Keratinocyte (primary cell): ENCODE results near the gene FAM90A1.
"Not testable (repeated sequence)": the region's sequence is repeated elsewhere in the genome, so short reads cannot be mapped to it uniquely, and the experiment has no call there.

ENCODE experiments used
- EZH2 ChIP-seq: IDR thresholded peaks from one replicate; pipeline ENCODE4 v1.6.1; 2012; ENCODE audit warnings: inconsistent platforms, mild to moderate bottlenecking, low read length, moderate library complexity
- TF ChIP-seq, protein P1 (sequence below), 3 experiments: IDR thresholded peaks in 1 of 3; conservative IDR thresholded peaks in 1 of 3; optimal IDR thresholded peaks in 1 of 3; 2 replicates in 2 of 3; 3 replicates in 1 of 3; pipeline versions ENCODE3 to v1.5.1; 2011; ENCODE audit warnings: low read length in 3 of 3, mild to moderate bottlenecking in 3 of 3, moderate library complexity in 2 of 3, control low read depth in 1 of 3, inconsistent platforms in 1 of 3; ENCODE audit not compliant: insufficient read depth in 2 of 3; ENCODE audit errors: extremely low read depth in 1 of 3

DNA sequence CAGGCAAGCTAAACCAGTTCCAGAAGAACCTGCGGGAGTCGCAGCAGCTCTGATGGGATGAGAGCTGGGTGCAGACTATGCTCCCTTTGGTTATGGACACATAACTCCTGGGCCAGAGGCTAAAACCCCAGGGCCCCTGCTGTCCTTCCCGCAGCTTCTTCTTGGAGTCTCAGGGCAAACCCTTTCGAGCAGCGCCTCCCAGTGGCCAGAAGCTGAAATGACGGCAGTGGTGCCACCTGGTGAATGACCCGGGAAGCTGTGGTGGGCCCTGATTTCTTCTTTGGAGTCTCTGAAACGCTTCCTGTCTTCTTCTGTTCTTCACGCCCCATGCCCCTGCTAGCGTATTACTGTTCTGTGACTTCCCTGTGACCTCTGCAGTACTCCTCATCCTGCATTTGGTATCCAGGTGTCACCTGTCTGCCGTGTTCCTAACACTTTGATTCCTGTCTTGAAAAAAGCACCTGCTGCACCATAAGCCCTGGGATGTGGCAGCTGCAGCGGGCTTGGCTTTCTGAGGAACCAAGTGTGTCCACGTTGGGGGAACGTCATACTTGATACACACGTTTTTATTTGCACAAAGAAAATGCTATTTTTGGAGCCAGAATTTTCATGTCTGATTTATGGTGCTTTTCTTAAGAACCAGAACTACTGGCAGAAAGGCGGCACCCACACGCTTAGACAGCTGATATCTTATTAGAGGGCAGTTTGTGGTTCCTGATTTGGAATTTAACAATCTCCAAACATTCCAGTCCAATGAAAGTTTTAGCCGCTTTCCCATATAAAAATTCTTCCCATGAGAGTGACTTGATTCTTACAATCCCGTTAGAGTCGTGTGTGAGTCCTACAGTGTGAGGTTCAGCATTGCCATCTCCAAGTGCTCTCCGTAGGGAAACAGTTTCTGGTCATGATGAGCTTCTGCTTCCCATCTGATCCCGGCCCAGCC, 4.5 kb upstream of the FAM90A1 start:
- TF ChIP-seq, protein P1, sequence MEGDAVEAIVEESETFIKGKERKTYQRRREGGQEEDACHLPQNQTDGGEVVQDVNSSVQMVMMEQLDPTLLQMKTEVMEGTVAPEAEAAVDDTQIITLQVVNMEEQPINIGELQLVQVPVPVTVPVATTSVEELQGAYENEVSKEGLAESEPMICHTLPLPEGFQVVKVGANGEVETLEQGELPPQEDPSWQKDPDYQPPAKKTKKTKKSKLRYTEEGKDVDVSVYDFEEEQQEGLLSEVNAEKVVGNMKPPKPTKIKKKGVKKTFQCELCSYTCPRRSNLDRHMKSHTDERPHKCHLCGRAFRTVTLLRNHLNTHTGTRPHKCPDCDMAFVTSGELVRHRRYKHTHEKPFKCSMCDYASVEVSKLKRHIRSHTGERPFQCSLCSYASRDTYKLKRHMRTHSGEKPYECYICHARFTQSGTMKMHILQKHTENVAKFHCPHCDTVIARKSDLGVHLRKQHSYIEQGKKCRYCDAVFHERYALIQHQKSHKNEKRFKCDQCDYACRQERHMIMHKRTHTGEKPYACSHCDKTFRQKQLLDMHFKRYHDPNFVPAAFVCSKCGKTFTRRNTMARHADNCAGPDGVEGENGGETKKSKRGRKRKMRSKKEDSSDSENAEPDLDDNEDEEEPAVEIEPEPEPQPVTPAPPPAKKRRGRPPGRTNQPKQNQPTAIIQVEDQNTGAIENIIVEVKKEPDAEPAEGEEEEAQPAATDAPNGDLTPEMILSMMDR (optimal IDR thresholded peaks at IDR 0.05 in 1 of 3, IDR thresholded peaks at IDR 0.05 in 1 of 3, conservative IDR thresholded peaks at IDR 0.05 in 1 of 3; ENCODE audit: extremely low read depth in 1 of 3, insufficient read depth in 2 of 3, low read length in 3 of 3): peak in 2 of 3 experiments; percentile 73 to 76
- TF ChIP-seq EZH2: not testable (repeated sequence)
